HEK293 (cell line): ENCODE results near the gene KATNA1.

Source experiments
- CTCF ChIA-PET: fragments of 350-600 bp; formaldehyde crosslinking; extraction: SDS; loops from one replicate; lab custom pipeline; 2021; ENCODE audit warnings: antibody characterized with exemption; lab: Yijun Ruan, JAX
- POLR2A ChIA-PET: fragments of 300-600 bp; formaldehyde crosslinking; extraction: SDS; loops from one replicate; lab custom pipeline; 2020; ENCODE audit warnings: antibody characterized with exemption, inconsistent platforms; lab: Yijun Ruan, JAX
- H3K27ac ChIP-seq: fragments of 200-500 bp; sonication (Bioruptor generic); 2 replicates; pipeline ENCODE4 v1.5.1; 2014; ENCODE audit warnings: low read depth, low read length, control low read depth, inconsistent platforms; ENCODE audit errors: extremely low read depth
- H3K36me3 ChIP-seq, 2 experiments: fragments of 200-500 bp in 1 of 2; sonication (Bioruptor generic) in 1 of 2; 1 replicate in 1 of 2; 2 replicates in 1 of 2; pipeline ENCODE4 v1.5.1; 2014 to 2017; ENCODE audit warnings: inconsistent platforms in 2 of 2, low read length in 2 of 2; ENCODE audit not compliant: control insufficient read depth in 2 of 2, insufficient read depth in 1 of 2
- H3K4me1 ChIP-seq: fragments of 200-500 bp; sonication (Bioruptor generic); 2 replicates; pipeline ENCODE4 v1.5.1; 2014; ENCODE audit warnings: mild to moderate bottlenecking, low read length, inconsistent platforms; ENCODE audit not compliant: control insufficient read depth, insufficient read depth
- H3K4me3 ChIP-seq: 2 replicates; pipeline ENCODE4 v1.5.1; 2011; ENCODE audit warnings: low read depth, mild to moderate bottlenecking, control low read depth, low read length, moderate library complexity
- H3K9me3 ChIP-seq: fragments of 200-500 bp; sonication (Bioruptor generic); 2 replicates; pipeline ENCODE4 v1.5.1; 2014; ENCODE audit warnings: low read depth, low read length, inconsistent platforms; ENCODE audit not compliant: control insufficient read depth, insufficient read depth
- EGR2 ChIP-seq: fragments of 450-650 bp; formaldehyde crosslinking; IDR thresholded peaks from 2 replicates; pipeline ENCODE4 v1.5.1; 2016; ENCODE audit warnings: low read depth, missing biosample characterization, missing genetic modification characterization
- KLF16 ChIP-seq: fragments of 450-650 bp; formaldehyde crosslinking; IDR thresholded peaks from 2 replicates; pipeline ENCODE4 v1.5.1; 2017; ENCODE audit warnings: missing biosample characterization, missing genetic modification characterization
- PRDM1 ChIP-seq: fragments of 450-650 bp; formaldehyde crosslinking; IDR thresholded peaks from 2 replicates; pipeline ENCODE4; 2016; ENCODE audit warnings: missing biosample characterization, missing genetic modification characterization
- REPIN1 ChIP-seq: fragments of 450-650 bp; formaldehyde crosslinking; IDR thresholded peaks from 2 replicates; pipeline ENCODE4 v1.5.1; 2017; ENCODE audit warnings: missing biosample characterization, missing genetic modification characterization, low read depth
- SP2 ChIP-seq: fragments of 450-650 bp; formaldehyde crosslinking; IDR thresholded peaks from 2 replicates; pipeline ENCODE4 v1.5.1; 2016; ENCODE audit warnings: missing biosample characterization, missing genetic modification characterization
- ZBTB1 ChIP-seq: fragments of 450-650 bp; formaldehyde crosslinking; IDR thresholded peaks from 2 replicates; pipeline ENCODE4 v1.5.1; 2016; ENCODE audit warnings: missing biosample characterization, missing genetic modification characterization
- ZFP69B ChIP-seq: fragments of 450-650 bp; formaldehyde crosslinking; IDR thresholded peaks from 2 replicates; pipeline ENCODE4 v1.5.1; 2016; ENCODE audit warnings: missing biosample characterization, missing genetic modification characterization
- ZNF114 ChIP-seq: fragments of 450-650 bp; formaldehyde crosslinking; IDR thresholded peaks from 2 replicates; pipeline ENCODE4 v1.5.0; 2017; ENCODE audit warnings: missing biosample characterization, missing genetic modification characterization
- ZNF174 ChIP-seq: fragments of 450-650 bp; formaldehyde crosslinking; IDR thresholded peaks from 2 replicates; pipeline ENCODE4 v1.5.0; 2017; ENCODE audit warnings: missing biosample characterization, mild to moderate bottlenecking, missing genetic modification characterization
- ZNF266 ChIP-seq: fragments of 450-650 bp; formaldehyde crosslinking; IDR thresholded peaks from 2 replicates; pipeline ENCODE4 v1.5.1; 2016; ENCODE audit warnings: missing biosample characterization, missing genetic modification characterization, low read depth
- ZNF350 ChIP-seq: fragments of 450-650 bp; formaldehyde crosslinking; IDR thresholded peaks from 2 replicates; pipeline ENCODE4 v1.5.0; 2017; ENCODE audit warnings: missing biosample characterization, mild to moderate bottlenecking, missing genetic modification characterization
- ZNF501 ChIP-seq: fragments of 450-650 bp; formaldehyde crosslinking; IDR thresholded peaks from 2 replicates; pipeline ENCODE4 v1.5.1; 2016; ENCODE audit warnings: missing biosample characterization, missing genetic modification characterization
- ZNF548 ChIP-seq: fragments of 450-650 bp; formaldehyde crosslinking; IDR thresholded peaks from 2 replicates; pipeline ENCODE4 v1.5.1; 2016; ENCODE audit warnings: missing biosample characterization, missing genetic modification characterization
- ZNF555 ChIP-seq: fragments of 450-650 bp; formaldehyde crosslinking; conservative IDR thresholded peaks from 2 replicates; pipeline ENCODE4 v1.5.1; 2017; ENCODE audit warnings: missing biosample characterization, mild to moderate bottlenecking, missing genetic modification characterization, inconsistent platforms
- ZNF596 ChIP-seq: fragments of 450-650 bp; IDR thresholded peaks from 2 replicates; pipeline ENCODE4 v1.5.0; 2018; ENCODE audit warnings: missing biosample characterization, mild to moderate bottlenecking, missing genetic modification characterization, moderate library complexity
- ZXDB ChIP-seq: fragments of 450-650 bp; formaldehyde crosslinking; IDR thresholded peaks from 2 replicates; pipeline ENCODE4 v1.5.1; 2016; ENCODE audit warnings: missing biosample characterization, missing genetic modification characterization
- TF ChIP-seq, protein P1 (sequence below): fragments of 450-650 bp; formaldehyde crosslinking; IDR thresholded peaks from 2 replicates; pipeline ENCODE4 v1.5.1; 2016; ENCODE audit warnings: missing biosample characterization, missing genetic modification characterization
- TF ChIP-seq, protein P2 (sequence below): fragments of 450-650 bp; formaldehyde crosslinking; conservative IDR thresholded peaks from 2 replicates; pipeline ENCODE4 v1.5.1; 2016; ENCODE audit warnings: low read depth, missing biosample characterization, missing genetic modification characterization
- TF ChIP-seq, protein P3 (sequence below): fragments of 450-650 bp; formaldehyde crosslinking; IDR thresholded peaks from 2 replicates; pipeline ENCODE4 v1.5.1; 2016; ENCODE audit warnings: missing biosample characterization, missing genetic modification characterization
- TF ChIP-seq, protein P4 (sequence below): fragments of 450-650 bp; formaldehyde crosslinking; IDR thresholded peaks from 2 replicates; pipeline ENCODE4 v1.5.1; 2016; ENCODE audit warnings: missing biosample characterization, missing genetic modification characterization
- TF ChIP-seq, protein P5 (sequence below): fragments of 450-650 bp; formaldehyde crosslinking; IDR thresholded peaks from 2 replicates; pipeline ENCODE4 v1.5.1; 2016; ENCODE audit warnings: missing biosample characterization, missing genetic modification characterization
- TF ChIP-seq, protein P6 (sequence below): fragments of 450-650 bp; formaldehyde crosslinking; IDR thresholded peaks from 2 replicates; pipeline ENCODE4 v1.5.1; 2016; ENCODE audit warnings: missing biosample characterization, missing genetic modification characterization, borderline replicate concordance

KATNA1 gene

DNA sequence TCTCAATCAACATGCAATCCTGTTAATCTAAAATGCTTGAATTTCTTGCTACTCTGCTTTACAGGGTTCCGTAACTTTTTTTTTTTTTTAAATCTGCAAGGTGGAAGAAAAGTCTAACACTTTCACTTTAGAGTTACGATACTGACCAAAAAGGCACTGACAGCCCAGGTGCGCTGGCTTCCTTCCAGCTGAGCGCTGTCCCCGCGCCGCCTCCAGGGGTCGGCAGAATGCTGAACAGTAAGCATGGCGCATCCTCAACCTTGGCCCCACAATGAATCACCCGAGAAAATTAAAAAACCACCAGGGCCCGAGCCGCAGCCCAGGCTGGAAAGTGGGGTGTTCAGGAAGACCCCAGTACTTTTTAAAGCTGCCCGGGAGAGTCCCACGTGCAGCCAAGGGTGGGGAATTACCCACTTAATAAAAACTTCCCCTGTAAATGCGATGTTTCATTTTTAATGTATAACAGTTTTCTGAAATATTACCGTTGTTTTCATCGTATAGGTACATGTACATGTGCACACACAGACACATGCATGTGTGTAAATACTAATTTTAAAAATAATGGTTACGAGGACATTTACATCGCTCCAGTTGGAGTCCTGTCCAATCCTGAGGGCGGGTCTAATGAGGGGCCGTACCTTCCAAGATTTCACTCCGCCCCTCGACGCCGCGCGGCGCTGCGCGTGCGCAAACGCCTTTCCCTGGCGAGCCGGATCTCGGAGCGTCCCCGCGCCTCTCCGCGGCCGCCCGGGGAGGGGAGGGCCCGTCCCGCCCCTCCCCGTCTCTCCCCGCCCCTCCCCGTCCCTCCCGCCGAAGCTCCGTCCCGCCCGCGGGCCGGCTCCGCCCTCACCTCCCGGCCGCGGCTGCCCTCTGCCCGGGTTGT lies 82.7 kb downstream of the KATNA1 start, which contains the start of gene GINM1:
Gene GINM1 (plus strand): TSS at position 849 of the 883 bp plus-strand sequence. CDS start 40 bp downstream, outside the sequence.
- CTCF ChIA-PET = interaction anchor here (0.6 to 2.1 kb wide), 7 partner anchors 19 to 1333 kb away, joined by 3 to 14 read pairs (median 4); partner anchors contain the start of gene PPIL4
- Histone ChIP-seq H3K4me3 (peak within 1 kb of the TSS; percentile 83), H3K36me3 (no peaks in the 10 kb centered on the region), H3K4me1 (peaks cover 22% of the 10 kb centered on the region; the same call in 1 of the 2 replicates), H3K9me3 (no peaks in the 10 kb centered on the region), H3K27ac (peak within 1 kb of the TSS; percentile 90)
- POLR2A ChIA-PET = interaction anchor here (0.6 to 1.5 kb wide), 13 partner anchors 15 to 501 kb away, joined by 3 to 12 read pairs (median 3); partner anchors contain the start of genes LATS1 and PPIL4
- no peak for TF ChIP-seq ZNF350 (tag by site-specific recombination)
- no peak for TF ChIP-seq ZNF266 (tag by site-specific recombination)
- TF ChIP-seq, protein P1, sequence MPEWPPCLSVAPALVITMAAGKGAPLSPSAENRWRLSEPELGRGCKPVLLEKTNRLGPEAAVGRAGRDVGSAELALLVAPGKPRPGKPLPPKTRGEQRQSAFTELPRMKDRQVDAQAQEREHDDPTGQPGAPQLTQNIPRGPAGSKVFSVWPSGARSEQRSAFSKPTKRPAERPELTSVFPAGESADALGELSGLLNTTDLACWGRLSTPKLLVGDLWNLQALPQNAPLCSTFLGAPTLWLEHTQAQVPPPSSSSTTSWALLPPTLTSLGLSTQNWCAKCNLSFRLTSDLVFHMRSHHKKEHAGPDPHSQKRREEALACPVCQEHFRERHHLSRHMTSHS (tag by site-specific recombination) = no peak
- TF ChIP-seq, protein P2, sequence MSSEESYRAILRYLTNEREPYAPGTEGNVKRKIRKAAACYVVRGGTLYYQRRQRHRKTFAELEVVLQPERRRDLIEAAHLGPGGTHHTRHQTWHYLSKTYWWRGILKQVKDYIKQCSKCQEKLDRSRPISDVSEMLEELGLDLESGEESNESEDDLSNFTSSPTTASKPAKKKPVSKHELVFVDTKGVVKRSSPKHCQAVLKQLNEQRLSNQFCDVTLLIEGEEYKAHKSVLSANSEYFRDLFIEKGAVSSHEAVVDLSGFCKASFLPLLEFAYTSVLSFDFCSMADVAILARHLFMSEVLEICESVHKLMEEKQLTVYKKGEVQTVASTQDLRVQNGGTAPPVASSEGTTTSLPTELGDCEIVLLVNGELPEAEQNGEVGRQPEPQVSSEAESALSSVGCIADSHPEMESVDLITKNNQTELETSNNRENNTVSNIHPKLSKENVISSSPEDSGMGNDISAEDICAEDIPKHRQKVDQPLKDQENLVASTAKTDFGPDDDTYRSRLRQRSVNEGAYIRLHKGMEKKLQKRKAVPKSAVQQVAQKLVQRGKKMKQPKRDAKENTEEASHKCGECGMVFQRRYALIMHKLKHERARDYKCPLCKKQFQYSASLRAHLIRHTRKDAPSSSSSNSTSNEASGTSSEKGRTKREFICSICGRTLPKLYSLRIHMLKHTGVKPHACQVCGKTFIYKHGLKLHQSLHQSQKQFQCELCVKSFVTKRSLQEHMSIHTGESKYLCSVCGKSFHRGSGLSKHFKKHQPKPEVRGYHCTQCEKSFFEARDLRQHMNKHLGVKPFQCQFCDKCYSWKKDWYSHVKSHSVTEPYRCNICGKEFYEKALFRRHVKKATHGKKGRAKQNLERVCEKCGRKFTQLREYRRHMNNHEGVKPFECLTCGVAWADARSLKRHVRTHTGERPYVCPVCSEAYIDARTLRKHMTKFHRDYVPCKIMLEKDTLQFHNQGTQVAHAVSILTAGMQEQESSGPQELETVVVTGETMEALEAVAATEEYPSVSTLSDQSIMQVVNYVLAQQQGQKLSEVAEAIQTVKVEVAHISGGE (tag by site-specific recombination) = 0 out of 2 replicates have a peak, but pooled peaks have one; percentile 13
- TF ChIP-seq ZNF596 = no peak
- peak; percentile 54; the same call in 1 of the 2 replicates for TF ChIP-seq PRDM1 (tag by site-specific recombination)
- TF ChIP-seq, protein P3, sequence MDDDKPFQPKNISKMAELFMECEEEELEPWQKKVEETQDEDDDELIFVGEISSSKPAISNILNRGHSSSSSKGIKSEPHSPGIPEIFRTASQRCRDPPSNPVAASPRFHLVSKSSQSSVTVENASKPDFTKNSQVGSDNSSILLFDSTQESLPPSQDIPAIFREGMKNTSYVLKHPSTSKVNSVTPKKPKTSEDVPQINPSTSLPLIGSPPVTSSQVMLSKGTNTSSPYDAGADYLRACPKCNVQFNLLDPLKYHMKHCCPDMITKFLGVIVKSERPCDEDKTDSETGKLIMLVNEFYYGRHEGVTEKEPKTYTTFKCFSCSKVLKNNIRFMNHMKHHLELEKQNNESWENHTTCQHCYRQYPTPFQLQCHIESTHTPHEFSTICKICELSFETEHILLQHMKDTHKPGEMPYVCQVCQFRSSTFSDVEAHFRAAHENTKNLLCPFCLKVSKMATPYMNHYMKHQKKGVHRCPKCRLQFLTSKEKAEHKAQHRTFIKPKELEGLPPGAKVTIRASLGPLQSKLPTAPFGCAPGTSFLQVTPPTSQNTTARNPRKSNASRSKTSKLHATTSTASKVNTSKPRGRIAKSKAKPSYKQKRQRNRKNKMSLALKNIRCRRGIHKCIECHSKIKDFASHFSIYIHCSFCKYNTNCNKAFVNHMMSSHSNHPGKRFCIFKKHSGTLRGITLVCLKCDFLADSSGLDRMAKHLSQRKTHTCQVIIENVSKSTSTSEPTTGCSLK (tag by site-specific recombination) = no peak
- no peak for TF ChIP-seq ZNF548 (tag by site-specific recombination)
- TF ChIP-seq, protein P4, sequence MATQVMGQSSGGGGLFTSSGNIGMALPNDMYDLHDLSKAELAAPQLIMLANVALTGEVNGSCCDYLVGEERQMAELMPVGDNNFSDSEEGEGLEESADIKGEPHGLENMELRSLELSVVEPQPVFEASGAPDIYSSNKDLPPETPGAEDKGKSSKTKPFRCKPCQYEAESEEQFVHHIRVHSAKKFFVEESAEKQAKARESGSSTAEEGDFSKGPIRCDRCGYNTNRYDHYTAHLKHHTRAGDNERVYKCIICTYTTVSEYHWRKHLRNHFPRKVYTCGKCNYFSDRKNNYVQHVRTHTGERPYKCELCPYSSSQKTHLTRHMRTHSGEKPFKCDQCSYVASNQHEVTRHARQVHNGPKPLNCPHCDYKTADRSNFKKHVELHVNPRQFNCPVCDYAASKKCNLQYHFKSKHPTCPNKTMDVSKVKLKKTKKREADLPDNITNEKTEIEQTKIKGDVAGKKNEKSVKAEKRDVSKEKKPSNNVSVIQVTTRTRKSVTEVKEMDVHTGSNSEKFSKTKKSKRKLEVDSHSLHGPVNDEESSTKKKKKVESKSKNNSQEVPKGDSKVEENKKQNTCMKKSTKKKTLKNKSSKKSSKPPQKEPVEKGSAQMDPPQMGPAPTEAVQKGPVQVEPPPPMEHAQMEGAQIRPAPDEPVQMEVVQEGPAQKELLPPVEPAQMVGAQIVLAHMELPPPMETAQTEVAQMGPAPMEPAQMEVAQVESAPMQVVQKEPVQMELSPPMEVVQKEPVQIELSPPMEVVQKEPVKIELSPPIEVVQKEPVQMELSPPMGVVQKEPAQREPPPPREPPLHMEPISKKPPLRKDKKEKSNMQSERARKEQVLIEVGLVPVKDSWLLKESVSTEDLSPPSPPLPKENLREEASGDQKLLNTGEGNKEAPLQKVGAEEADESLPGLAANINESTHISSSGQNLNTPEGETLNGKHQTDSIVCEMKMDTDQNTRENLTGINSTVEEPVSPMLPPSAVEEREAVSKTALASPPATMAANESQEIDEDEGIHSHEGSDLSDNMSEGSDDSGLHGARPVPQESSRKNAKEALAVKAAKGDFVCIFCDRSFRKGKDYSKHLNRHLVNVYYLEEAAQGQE (tag by site-specific recombination) = peak; percentile 89
- TF ChIP-seq KLF16 = no peak
- no peak for TF ChIP-seq ZNF174
- TF ChIP-seq, protein P5, sequence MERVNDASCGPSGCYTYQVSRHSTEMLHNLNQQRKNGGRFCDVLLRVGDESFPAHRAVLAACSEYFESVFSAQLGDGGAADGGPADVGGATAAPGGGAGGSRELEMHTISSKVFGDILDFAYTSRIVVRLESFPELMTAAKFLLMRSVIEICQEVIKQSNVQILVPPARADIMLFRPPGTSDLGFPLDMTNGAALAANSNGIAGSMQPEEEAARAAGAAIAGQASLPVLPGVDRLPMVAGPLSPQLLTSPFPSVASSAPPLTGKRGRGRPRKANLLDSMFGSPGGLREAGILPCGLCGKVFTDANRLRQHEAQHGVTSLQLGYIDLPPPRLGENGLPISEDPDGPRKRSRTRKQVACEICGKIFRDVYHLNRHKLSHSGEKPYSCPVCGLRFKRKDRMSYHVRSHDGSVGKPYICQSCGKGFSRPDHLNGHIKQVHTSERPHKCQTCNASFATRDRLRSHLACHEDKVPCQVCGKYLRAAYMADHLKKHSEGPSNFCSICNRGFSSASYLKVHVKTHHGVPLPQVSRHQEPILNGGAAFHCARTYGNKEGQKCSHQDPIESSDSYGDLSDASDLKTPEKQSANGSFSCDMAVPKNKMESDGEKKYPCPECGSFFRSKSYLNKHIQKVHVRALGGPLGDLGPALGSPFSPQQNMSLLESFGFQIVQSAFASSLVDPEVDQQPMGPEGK (tag by site-specific recombination) = no peak
- no peak for TF ChIP-seq REPIN1
- TF ChIP-seq ZBTB1 (tag by site-specific recombination) = no peak
- no peak for TF ChIP-seq ZNF114
- TF ChIP-seq SP2 (tag by site-specific recombination) = peak; percentile 73
- TF ChIP-seq ZNF501 (tag by site-specific recombination) = 0 out of 2 replicates have a peak, but pooled peaks have one; percentile 32
- TF ChIP-seq, protein P6, sequence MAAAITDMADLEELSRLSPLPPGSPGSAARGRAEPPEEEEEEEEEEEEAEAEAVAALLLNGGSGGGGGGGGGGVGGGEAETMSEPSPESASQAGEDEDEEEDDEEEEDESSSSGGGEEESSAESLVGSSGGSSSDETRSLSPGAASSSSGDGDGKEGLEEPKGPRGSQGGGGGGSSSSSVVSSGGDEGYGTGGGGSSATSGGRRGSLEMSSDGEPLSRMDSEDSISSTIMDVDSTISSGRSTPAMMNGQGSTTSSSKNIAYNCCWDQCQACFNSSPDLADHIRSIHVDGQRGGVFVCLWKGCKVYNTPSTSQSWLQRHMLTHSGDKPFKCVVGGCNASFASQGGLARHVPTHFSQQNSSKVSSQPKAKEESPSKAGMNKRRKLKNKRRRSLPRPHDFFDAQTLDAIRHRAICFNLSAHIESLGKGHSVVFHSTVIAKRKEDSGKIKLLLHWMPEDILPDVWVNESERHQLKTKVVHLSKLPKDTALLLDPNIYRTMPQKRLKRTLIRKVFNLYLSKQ (tag by site-specific recombination) = no peak
- no peak for TF ChIP-seq EGR2
- TF ChIP-seq ZFP69B (tag by site-specific recombination) = peak; percentile 92
- TF ChIP-seq ZXDB = peak; percentile 85
- TF ChIP-seq ZNF555 (tag by site-specific recombination) = no peak
